ENCODE data around the gene CLEC18A. TPM values are rescaled to one million over a fixed set of nuclear protein-coding genes. Genes with fewer than 3 reads are reported as not detected.

Gene CLEC18A
- 0.09 and 1.0 TPM in 2 replicates for total RNA-seq

GRCh38 chr16:69951017-69951671, at the start of gene CLEC18A:
Gene CLEC18A, plus strand, starts transcription at chr16:69951334. Its CDS starts 33 bp downstream, at chr16:69951367.

Other genes with a start within 250 kb of the CLEC18A start
- gene NQO1, start 224.8 kb upstream of the CLEC18A start, total RNA-seq, result 310 and 357 TPM in 2 replicates
- gene NOB1, start 196.4 kb upstream of the CLEC18A start, total RNA-seq, result 19.3 and 32.5 TPM in 2 replicates
- 18.2 and 19.4 TPM in 2 replicates for gene WWP2, start 189.0 kb upstream of the CLEC18A start, total RNA-seq
- gene PDPR, start 163.0 kb downstream of the CLEC18A start, total RNA-seq, result 16.6 and 24.4 TPM in 2 replicates
- 0.19 TPM in 1 of 2 replicates, not detected in the other for gene CLEC18C, start 222.5 kb downstream of the CLEC18A start, total RNA-seq